ENCODE results near the gene CCDC89. TPM values are rescaled to one million over a fixed set of nuclear protein-coding genes. Genes with fewer than 3 reads are reported as not detected.

CCDC89 gene
- total and polyA plus RNA-seq, 9 of the 15 experiments (the other 6 are each of a cell fraction or from before 2014, with no cell fraction given), result 0.07 to 0.09 TPM; not detected in 7

GRCh38 chr11:85695546-85695945, 9.6 kb upstream of the CCDC89 start (continued):
- TF ChIP-seq POLR2B (IDR thresholded peaks at IDR 0.05; ENCODE audit: low read depth, partially characterized antibody), result no peak

GRCh38 chr11:85694385-85694980, 8.5 kb upstream of the CCDC89 start:
- WGBS (ENCODE audit: insufficient coverage, low coverage, missing lambda C conversion rate), result 0% methylated on average over 1 of the region's 1 CpG
- ATAC-seq, result peak; percentile 67
- Histone ChIP-seq H2AFZ (ENCODE audit: low read depth, low read length) (no peak overlapping the region), H4K20me1 (replicated peaks; ENCODE audit: control insufficient read depth, insufficient read depth, low read length) (no peaks in the 10 kb centered on the region), H3K36me3 (ENCODE audit: control insufficient read depth, insufficient read depth, low read length) (no peaks in the 10 kb centered on the region), H3K9me3 (replicated peaks; ENCODE audit: control insufficient read depth, insufficient read depth, low read depth, low read length) (no peaks in the 10 kb centered on the region), H3K4me2 (ENCODE audit: insufficient read depth, low read length) (no peak overlapping the region), H3K9me1 (ENCODE audit: control insufficient read depth, insufficient read depth, low read length) (no peaks in the 10 kb centered on the region), H3K27me3 (ENCODE audit: control insufficient read depth in 2 of 2, insufficient read depth in 2 of 2, low read length in 2 of 2) (0 out of 5 replicates have a peak, but pooled peaks cover 0 to 5% of the 10 kb centered on the region in 2 experiments), H3K4me3 (no peak overlapping the region), H3K79me2 (ENCODE audit: control insufficient read depth, insufficient read depth, low read length) (no peaks in the 10 kb centered on the region), H3K9ac (ENCODE audit: insufficient read depth in 1 of 2, low read depth in 2 of 2, low read length in 2 of 2) (no peak overlapping the region), H3K4me1 (replicated peaks in 1 of 2; ENCODE audit: control insufficient read depth in 2 of 2, insufficient read depth in 2 of 2, low read length in 2 of 2) (no peaks in the 10 kb centered on the region), H3K27ac (ENCODE audit: extremely low read depth, low read depth, low read length) (no peak overlapping the region)
- in situ Hi-C loops (cut with MboI), result no loop called here
- POLR2A ChIA-PET, result no interaction called here
- BruUV-seq (replicated peaks), result no TSS peak
- peak in 2 of 4 experiments; percentile 12 to 21 for DNase-seq (ENCODE audit: extremely low read depth in 1 of 4, low spot score in 3 of 4)
- FAIRE-seq, result no peak
- intact Hi-C loops (cut with micrococcal nuclease), result loop anchor here (5.0 kb wide), 1 partner anchor 148 kb away; no protein-coding TSS in a partner anchor
- CTCF ChIA-PET (ENCODE audit: low intra/inter-chr PET ratio), result interaction anchor here (1.1 kb wide), 1 partner anchor 597 kb away, joined by 7 read pairs; no protein-coding TSS in a partner anchor
- TF ChIP-seq SMARCB1 (IDR thresholded peaks at IDR 0.05; ENCODE audit: insufficient read length, low read depth) (no peak), DEAF1 (CRISPR knock-in tag; IDR thresholded peaks at IDR 0.05) (peak; percentile 33; the same call in 1 of the 2 replicates), CTCF (IDR thresholded peaks at IDR 0.05 in 2 of 3, conservative IDR thresholded peaks at IDR 0.05 in 1 of 3; ENCODE audit: insufficient read depth in 2 of 3, low read depth in 1 of 3, low read length in 3 of 3) (peak in 2 of 3 experiments; percentile 35 to 59; a peak in 2 of 6 replicates), RAD21 (CRISPR knock-in tag; conservative IDR thresholded peaks at IDR 0.05 in 1 of 2, IDR thresholded peaks at IDR 0.05 in 1 of 2) (peak; percentile 55 to 67), SRF (CRISPR knock-in tag; IDR thresholded peaks at IDR 0.05) (peak in 1 of 2 experiments; percentile 26; a peak in 1 of 4 replicates), SMC3 (conservative IDR thresholded peaks at IDR 0.05; ENCODE audit: insufficient read depth, low read depth, low read length) (no peak)
